ENCODE measurements around the gene VAV1. TPM values are rescaled to one million over a fixed set of nuclear protein-coding genes. Genes with fewer than 3 reads are reported as not detected.
"Not testable (repeated sequence)": the region's sequence is repeated elsewhere in the genome, so short reads cannot be mapped to it uniquely, and the experiment has no call there.

VAV1 gene
- total RNA-seq, 1 donor from 2014 or later = 108 TPM

GRCh38 chr19:6754136-6754535, 18.4 kb upstream of the VAV1 start:
- intact Hi-C loops (cut with micrococcal nuclease) = loop anchor here (5.0 kb wide), 1 partner anchor 48 kb away; no protein-coding TSS in a partner anchor

- intact Hi-C loops (cut with micrococcal nuclease) = loop anchor here (5.0 kb wide), 1 partner anchor 47 kb away; no protein-coding TSS in a partner anchor
Observed at GRCh38 chr19:6754653-6755463, 17.6 kb upstream of the VAV1 start.

GRCh38 chr19:6760606-6761005, 11.9 kb upstream of the VAV1 start:
- intact Hi-C loops (cut with micrococcal nuclease) = no loop called here

- intact Hi-C loops (cut with micrococcal nuclease) = no loop called here
Observed at GRCh38 chr19:6761053-6761676, 11.3 kb upstream of the VAV1 start.

GRCh38 chr19:6762253-6762797, 10.2 kb upstream of the VAV1 start:
- intact Hi-C loops (cut with micrococcal nuclease) = not testable (repeated sequence)

GRCh38 chr19:6765738-6766356, 6.7 kb upstream of the VAV1 start:
- intact Hi-C loops (cut with micrococcal nuclease) = loop anchor here (2.0 kb wide), 2 partner anchors 13 to 49 kb away; no protein-coding TSS in a partner anchor

GRCh38 chr19:6766357-6767080, 6.0 kb upstream of the VAV1 start:
- intact Hi-C loops (cut with micrococcal nuclease) = loop anchor here (1.0 to 2.0 kb wide), 5 partner anchors 14 to 250 kb away; partner anchors contain the start of gene TRIP10

GRCh38 chr19:6767081-6767356, 5.5 kb upstream of the VAV1 start:
- intact Hi-C loops (cut with micrococcal nuclease) = loop anchor here (1.0 to 2.0 kb wide), 5 partner anchors 14 to 251 kb away; partner anchors contain the start of gene TRIP10

GRCh38 chr19:6767357-6768235, 4.9 kb upstream of the VAV1 start, which contains the start of gene SH2D3A:
Gene SH2D3A, minus strand, starts transcription at chr19:6767435. Its CDS starts 3,687 bp downstream, at chr19:6763748.
- intact Hi-C loops (cut with micrococcal nuclease) = loop anchor here (1.0 to 2.0 kb wide), 5 partner anchors 15 to 251 kb away; partner anchors contain the start of gene TRIP10

- intact Hi-C loops (cut with micrococcal nuclease) = no loop called here
Observed at GRCh38 chr19:6768236-6768785, 4.2 kb upstream of the VAV1 start.

- intact Hi-C loops (cut with micrococcal nuclease) = no loop called here
Observed at GRCh38 chr19:6769006-6769619, 3.4 kb upstream of the VAV1 start.

GRCh38 chr19:6771648-6772027, 870 bp upstream of the VAV1 start:
- intact Hi-C loops (cut with micrococcal nuclease) = loop anchor here (1.0 kb wide), 4 partner anchors 18 to 91 kb away; no protein-coding TSS in a partner anchor

- intact Hi-C loops (cut with micrococcal nuclease) = loop anchor here (1.0 kb wide), 4 partner anchors 20 to 89 kb away; no protein-coding TSS in a partner anchor
Observed at GRCh38 chr19:6772866-6773322, 386 bp downstream of the VAV1 start.

GRCh38 chr19:6773323-6773931, 919 bp downstream of the VAV1 start:
- intact Hi-C loops (cut with micrococcal nuclease) = no loop called here

GRCh38 chr19:6774821-6775707, 2.6 kb downstream of the VAV1 start:
- intact Hi-C loops (cut with micrococcal nuclease) = no loop called here

GRCh38 chr19:6776045-6776444, 3.5 kb downstream of the VAV1 start:
- intact Hi-C loops (cut with micrococcal nuclease) = not testable (repeated sequence)

GRCh38 chr19:6776999-6777398, 4.5 kb downstream of the VAV1 start:
- intact Hi-C loops (cut with micrococcal nuclease) = no loop called here

- intact Hi-C loops (cut with micrococcal nuclease) = no loop called here
Observed at GRCh38 chr19:6777434-6777833, 4.9 kb downstream of the VAV1 start.
